ENCODE data around the gene DTYMK.

Gene DTYMK

GRCh38 chr2:241703032-241703604, 16.5 kb upstream of the DTYMK start:
- DNase-seq, result no peak

GRCh38 chr2:241702155-241703031, 15.8 kb upstream of the DTYMK start:
- peak; percentile 91 for DNase-seq

- DNase-seq, result peak; percentile 98
Measured at GRCh38 chr2:241701399-241702154, 15.0 kb upstream of the DTYMK start, which contains the start of gene ING5. TSS of gene ING5 (plus strand) at chr2:241702039. CDS start at chr2:241702066, 27 bp downstream.

GRCh38 chr2:241701149-241701398, 14.5 kb upstream of the DTYMK start:
- DNase-seq, result no peak

- no peak for DNase-seq
Measured at GRCh38 chr2:241695651-241696050, 9.0 kb upstream of the DTYMK start.

- DNase-seq, result no peak
Measured at GRCh38 chr2:241692448-241692847, 5.8 kb upstream of the DTYMK start.

GRCh38 chr2:241690202-241690717, 3.6 kb upstream of the DTYMK start:
- no peak for DNase-seq

GRCh38 chr2:241689306-241689705, 2.7 kb upstream of the DTYMK start:
- DNase-seq, result peak; percentile 32

- peak; percentile 33 for DNase-seq
Measured at GRCh38 chr2:241686324-241686649, 328 bp downstream of the DTYMK start.

GRCh38 chr2:241680827-241681599, 5.6 kb downstream of the DTYMK start:
- DNase-seq, result no peak

GRCh38 chr2:241680044-241680443, 6.6 kb downstream of the DTYMK start:
- DNase-seq, result no peak

GRCh38 chr2:241678784-241679540, 7.7 kb downstream of the DTYMK start:
- DNase-seq, result no peak

GRCh38 chr2:241678307-241678706, 8.3 kb downstream of the DTYMK start:
- no peak for DNase-seq

GRCh38 chr2:241677392-241677791, 9.2 kb downstream of the DTYMK start:
- no peak for DNase-seq

GRCh38 chr2:241676665-241677064, 9.9 kb downstream of the DTYMK start:
- DNase-seq, result no peak

GRCh38 chr2:241675885-241676284, 10.7 kb downstream of the DTYMK start:
- DNase-seq, result no peak

- no peak for DNase-seq
Measured at GRCh38 chr2:241673797-241674725, 12.6 kb downstream of the DTYMK start.

- no peak for DNase-seq
Measured at GRCh38 chr2:241673189-241673663, 13.4 kb downstream of the DTYMK start.

GRCh38 chr2:241672243-241673188, 14.1 kb downstream of the DTYMK start:
- no peak for DNase-seq
